HEK293T (cell line): Measurements from ENCODE around the gene CCT3.

ENCODE experiments used
- BHLHE40 ChIP-seq: fragments of 450-650 bp; IDR thresholded peaks from 2 replicates; pipeline ENCODE4 v1.6.1; 2016; ENCODE audit warnings: mild to moderate bottlenecking, moderate library complexity, borderline replicate concordance
- CTBP1 ChIP-seq: fragments of 450-650 bp; IDR thresholded peaks from 2 replicates; pipeline ENCODE4 v1.6.1; 2016; ENCODE audit warnings: borderline replicate concordance
- FOXM1 ChIP-seq: fragments of 450-650 bp; IDR thresholded peaks from 2 replicates; pipeline ENCODE4 v1.6.1; 2017; ENCODE audit warnings: mild to moderate bottlenecking, borderline replicate concordance
- NFRKB ChIP-seq: fragments of 450-650 bp; IDR thresholded peaks from 2 replicates; pipeline ENCODE4 v1.6.1; 2016; ENCODE audit warnings: mild to moderate bottlenecking, moderate library complexity
- SP1 ChIP-seq: fragments of 450-650 bp; IDR thresholded peaks from 2 replicates; pipeline ENCODE4 v1.6.1; 2017
- SUZ12 ChIP-seq: fragments of 450-650 bp; IDR thresholded peaks from 2 replicates; pipeline ENCODE4 v1.6.1; 2016; ENCODE audit warnings: mild to moderate bottlenecking
- TARDBP ChIP-seq: fragments of 450-650 bp; IDR thresholded peaks from 2 replicates; pipeline ENCODE4 v1.6.1; 2016
- ZNF384 ChIP-seq: fragments of 450-650 bp; IDR thresholded peaks from 2 replicates; pipeline ENCODE4 v1.6.1; 2016

- TF ChIP-seq SP1 (no peak), TARDBP (no peak), ZNF384 (no peak), SUZ12 (no peak), BHLHE40 (no peak), FOXM1 (no peak), CTBP1 (no peak), NFRKB (no peak)
These were observed 44.2 kb downstream of the CCT3 start for GRCh38 chr1:156293895-156294294.
